K562 (cell line): ENCODE measurements around the gene PPP1R12B. TPM values are rescaled to one million over a fixed set of nuclear protein-coding genes. Genes with fewer than 3 reads are reported as not detected.

Source experiments
- ATAC-seq: fragments of 200-7000 bp; cut with Tn5 transposase; 3 replicates; pipeline ENCODE4 v1.9.1; 2020; ENCODE audit warnings: moderate library complexity
- BruUV-seq: library from RNA; stranded (reverse); fragments of 400-500 nt; replicated peaks from 2 replicates; lab custom pipeline; 2021; lab: Mats Ljungman, UMichigan
- CTCF ChIA-PET: fragments of 300-600 bp; formaldehyde crosslinking; extraction: SDS; loops from one replicate; lab custom pipeline; 2021; ENCODE audit warnings: low intra/inter-chr PET ratio; lab: Yijun Ruan, JAX
- POLR2A ChIA-PET: fragments of 300-600, 350-650 bp; sonication (Branson Sonifier 250); formaldehyde crosslinking; extraction: SDS; loops from one replicate; lab custom pipeline; 2021; ENCODE audit warnings: antibody characterized with exemption, inconsistent platforms; lab: Yijun Ruan, JAX
- DNase-seq, 4 experiments: peaks; one replicate each; pipeline versions ENCODE4 v3.0.0 to v3.0.0-alpha.2; 2011 to 2018; ENCODE audit warnings: low spot score in 3 of 4, mixed read lengths in 3 of 4; ENCODE audit errors: extremely low read depth in 1 of 4
- FAIRE-seq: peaks from 2 replicates; lab custom pipeline; 2011; peaks lifted over from hg19 to GRCh38; lab: Jason Lieb, UNC
- H2AFZ ChIP-seq: 2 replicates; pipeline ENCODE4 v1.6.0; 2011; ENCODE audit warnings: low read depth, low read length, control low read depth, inconsistent platforms
- H3K27ac ChIP-seq: fragments of 200-600 bp; 3 replicates; pipeline ENCODE4 v1.8.0; 2011; ENCODE audit warnings: low read depth, mild to moderate bottlenecking, control low read depth, inconsistent platforms, low read length, moderate library complexity, mixed read lengths; ENCODE audit errors: extremely low read depth
- H3K27me3 ChIP-seq, 2 experiments: fragments of 300-600 bp in 1 of 2; 2 replicates in 1 of 2; 3 replicates in 1 of 2; pipeline versions ENCODE4 v1.6.0 to v1.8.0; 2011; ENCODE audit warnings: inconsistent platforms in 2 of 2, low read length in 2 of 2, mild to moderate bottlenecking in 1 of 2, mixed read lengths in 1 of 2, moderate library complexity in 1 of 2; ENCODE audit not compliant: control insufficient read depth in 2 of 2, insufficient read depth in 2 of 2
- H3K36me3 ChIP-seq: fragments of 300-600 bp; 3 replicates; pipeline ENCODE4 v1.8.0; 2011; ENCODE audit warnings: mild to moderate bottlenecking, low read length, inconsistent platforms; ENCODE audit not compliant: control insufficient read depth, insufficient read depth
- H3K4me1 ChIP-seq, 2 experiments: fragments of 200-600 bp in 1 of 2; replicated peaks in 1 of 2; 2 replicates in 1 of 2; 3 replicates in 1 of 2; pipeline versions ENCODE4 v1.5.1 to v1.8.0; 2011; ENCODE audit warnings: inconsistent platforms in 2 of 2, low read length in 2 of 2, mild to moderate bottlenecking in 1 of 2, mixed read lengths in 1 of 2, moderate library complexity in 1 of 2; ENCODE audit not compliant: control insufficient read depth in 2 of 2, insufficient read depth in 2 of 2
- H3K4me2 ChIP-seq: 2 replicates; pipeline ENCODE4 v1.6.1; 2011; ENCODE audit warnings: low read length, control low read depth, inconsistent platforms, mixed read lengths; ENCODE audit not compliant: insufficient read depth
- H3K4me3 ChIP-seq: fragments of 200-600 bp; sonication (generic), shearing (Covaris generic); 2 replicates; pipeline ENCODE4 v1.5.1; 2016; ENCODE audit warnings: control low read depth, inconsistent platforms
- H3K79me2 ChIP-seq: fragments of 200-600 bp; 3 replicates; pipeline ENCODE4 v1.8.0; 2011; ENCODE audit warnings: low read length, inconsistent platforms; ENCODE audit not compliant: control insufficient read depth, insufficient read depth
- H3K9ac ChIP-seq, 2 experiments: 2 replicates each; pipeline versions ENCODE4 v1.6.0 to v1.6.1; 2011; ENCODE audit warnings: low read depth in 2 of 2, low read length in 2 of 2, control low read depth in 1 of 2, inconsistent platforms in 1 of 2, mild to moderate bottlenecking in 1 of 2, mixed read lengths in 1 of 2; ENCODE audit not compliant: insufficient read depth in 1 of 2
- H3K9me1 ChIP-seq: one replicate; pipeline ENCODE4 v1.6.0; 2011; ENCODE audit warnings: inconsistent platforms, mild to moderate bottlenecking, low read length, moderate library complexity; ENCODE audit not compliant: control insufficient read depth, insufficient read depth
- H3K9me3 ChIP-seq: replicated peaks from 2 replicates; pipeline ENCODE4 v1.5.1; 2011; ENCODE audit warnings: low read depth, low read length, inconsistent platforms; ENCODE audit not compliant: control insufficient read depth, insufficient read depth
- H4K20me1 ChIP-seq: replicated peaks from 2 replicates; pipeline ENCODE4 v1.6.1; 2011; ENCODE audit warnings: low read length, inconsistent platforms, mixed read lengths; ENCODE audit not compliant: control insufficient read depth, insufficient read depth
- CTCFL ChIP-seq: IDR thresholded peaks from 2 replicates; pipeline ENCODE4 v1.6.1; 2011; ENCODE audit warnings: borderline replicate concordance, low read depth, mild to moderate bottlenecking, moderate library complexity, low read length; ENCODE audit not compliant: insufficient read depth, poor library complexity, severe bottlenecking
- NFXL1 ChIP-seq: fragments of 450-650 bp; formaldehyde crosslinking; IDR thresholded peaks from 2 replicates; pipeline ENCODE4 v1.4.0; 2021; ENCODE audit warnings: mild to moderate bottlenecking
- NR2C2 ChIP-seq, 2 experiments: fragments of 200-800 bp in 1 of 2; sonication (Bioruptor generic) in 1 of 2; sonication (generic) in 1 of 2; formaldehyde crosslinking in 1 of 2; IDR thresholded peaks; 2 replicates each; pipeline versions ENCODE4 v1.6.1 to v1.8.0; 2016 to 2022; ENCODE audit warnings: mild to moderate bottlenecking in 1 of 2, missing compliant biosample characterization in 1 of 2, missing genetic modification characterization in 1 of 2, missing genetic modification reagents in 1 of 2
- WGBS: fragments of 100-300 bp; shearing (Covaris generic); methylation state at CpG from one replicate; pipeline ENCODE4 v1.1.6; 2016; ENCODE audit warnings: low coverage, mixed read lengths; ENCODE audit not compliant: insufficient coverage; ENCODE audit errors: missing lambda C conversion rate; 5-methylcytosine and 5-hydroxymethylcytosine counted together
- in situ Hi-C: fragments of 300-500 bp; cut with MboI; formaldehyde crosslinking; loops from 4 replicates; pipeline ENCODE4 v1.15.0; 2018; ENCODE audit warnings: inconsistent platforms, mixed read lengths
- intact Hi-C: fragments of 100-400 bp; cut with micrococcal nuclease; formaldehyde crosslinking; loops from 2 replicates; pipeline ENCODE4 v1.14.2; 2022
- polyA plus RNA-seq, 8 experiments: library from polyadenylated mRNA; depleted of rRNA in 4 of 8; stranded (reverse) in 5 of 8; unstranded in 3 of 8; fragments of >200 nt; fragmentation: Nextera tagmentation in 2 of 8; fragmentation: Illumina TruSeq in 1 of 8; extraction: Ambion mirVana in 2 of 8; extraction: Trizol in 1 of 8; gene quantifications; 2 replicates each; pipeline versions ENCODE4 v1.2.1 to v1.2.3, GENCODE V29; 2011 to 2014; ENCODE audit warnings: inconsistent platforms in 1 of 8, missing spikeins in 1 of 8
- total RNA-seq, 7 experiments: library from RNA; depleted of rRNA in 6 of 7; stranded (reverse); fragments of >200 nt in 6 of 7; fragmentation: Illumina TruSeq in 2 of 7; extraction: Trizol in 2 of 7; gene quantifications; 2 replicates each; pipeline versions ENCODE4 v1.2.1 to v1.2.3, GENCODE V29; 2011 to 2021; ENCODE audit warnings: low replicate concordance in 1 of 7

Gene PPP1R12B
- total and polyA plus RNA-seq, 9 of the 15 experiments (the other 6 are each of a cell fraction or from before 2014, with no cell fraction given): 0.73 to 16.9 (median 13.6) TPM

- WGBS: 61% methylated on average over 4 of the region's 4 CpGs
- intact Hi-C loops (no loop called here), in situ Hi-C loops (no loop called here)
- Histone ChIP-seq H3K27ac (no peak overlapping the region), H3K79me2 (peaks cover 33% of the 10 kb centered on the region), H2AFZ (no peak overlapping the region), H3K4me2 (no peak overlapping the region), H3K9me1 (no peaks in the 10 kb centered on the region), H3K4me1 (no peaks in the 10 kb centered on the region), H3K4me3 (no peak overlapping the region), H3K27me3 (no peaks in the 10 kb centered on the region), H4K20me1 (no peaks in the 10 kb centered on the region), H3K9ac (no peak overlapping the region), H3K9me3 (no peaks in the 10 kb centered on the region), H3K36me3 (no peaks in the 10 kb centered on the region)
- no peak for FAIRE-seq
- no TSS peak for BruUV-seq
- CTCF ChIA-PET: no interaction called here
- no peak for TF ChIP-seq NR2C2 (CRISPR knock-in tag; IDR thresholded peaks at IDR 0.05)
- no peak for TF ChIP-seq NR2C2 (tag; IDR thresholded peaks at IDR 0.05)
- no peak for TF ChIP-seq NFXL1 (CRISPR knock-in tag)
- TF ChIP-seq CTCFL: no peak
- no peak for ATAC-seq
- DNase-seq: no peak
- POLR2A ChIA-PET: interaction anchor here (0.6 kb wide), 1 partner anchor 130 kb away, joined by 3 read pairs; no protein-coding TSS in a partner anchor
Measured at GRCh38 chr1:202365092-202365815, 16.8 kb downstream of the PPP1R12B start.
